Measurements from ENCODE around the gene KRTAP9-1.

Gene KRTAP9-1

DNA sequence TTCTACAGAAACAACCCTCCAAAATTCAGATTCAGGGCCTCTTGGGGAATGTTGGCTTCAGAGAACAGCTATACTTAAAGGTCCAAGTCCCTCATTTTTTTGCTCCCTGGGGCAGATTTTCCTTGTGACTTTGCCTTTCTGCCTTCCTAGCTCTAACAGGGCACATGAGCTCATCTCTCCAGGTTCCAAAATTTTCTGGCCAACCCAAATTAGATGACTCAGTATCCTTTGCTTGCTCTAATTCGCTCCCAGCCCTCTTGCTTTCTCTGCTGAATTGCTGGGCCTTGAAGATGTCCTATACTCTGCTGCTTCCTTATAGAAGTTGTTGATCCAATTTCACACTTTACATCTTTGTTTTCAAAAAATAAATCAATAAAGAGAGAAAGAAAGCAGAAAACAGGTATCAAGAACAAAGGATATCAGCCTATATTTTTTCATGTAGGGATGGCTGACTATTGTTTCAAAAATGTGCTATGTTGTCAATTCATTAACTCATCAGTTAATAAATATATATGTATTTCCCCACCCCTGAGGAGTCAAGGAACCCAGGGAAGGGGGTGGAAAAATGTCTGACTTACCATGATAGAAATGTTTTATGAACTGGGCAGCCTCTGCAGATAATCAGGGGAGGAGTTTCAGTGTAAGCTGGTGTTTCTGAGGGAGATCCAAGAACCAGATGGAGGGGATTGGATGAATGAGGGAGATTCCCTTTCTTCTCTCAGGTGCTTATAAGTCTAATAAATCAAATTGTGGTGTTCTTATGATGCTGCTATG lies 10.7 kb upstream of the KRTAP9-1 start:
- Histone ChIP-seq H3K4me2 (ENCODE audit: low read length) (no peak overlapping the region), H3K27me3 (ENCODE audit: control insufficient read depth, insufficient read depth, low read length) (no peaks in the 10 kb centered on the region), H3K79me2 (no peaks in the 10 kb centered on the region), H3K4me3 (ENCODE audit: low read depth, low read length) (no peak overlapping the region), H3K36me3 (ENCODE audit: control insufficient read depth, insufficient read depth, low read length) (no peaks in the 10 kb centered on the region), H2AFZ (no peak overlapping the region), H3K4me1 (no peaks in the 10 kb centered on the region), H3K9me3 (ENCODE audit: control insufficient read depth, low read length) (no peaks in the 10 kb centered on the region), H3K9ac (no peak overlapping the region), H3K27ac (no peak overlapping the region)
- TF ChIP-seq, protein P1, sequence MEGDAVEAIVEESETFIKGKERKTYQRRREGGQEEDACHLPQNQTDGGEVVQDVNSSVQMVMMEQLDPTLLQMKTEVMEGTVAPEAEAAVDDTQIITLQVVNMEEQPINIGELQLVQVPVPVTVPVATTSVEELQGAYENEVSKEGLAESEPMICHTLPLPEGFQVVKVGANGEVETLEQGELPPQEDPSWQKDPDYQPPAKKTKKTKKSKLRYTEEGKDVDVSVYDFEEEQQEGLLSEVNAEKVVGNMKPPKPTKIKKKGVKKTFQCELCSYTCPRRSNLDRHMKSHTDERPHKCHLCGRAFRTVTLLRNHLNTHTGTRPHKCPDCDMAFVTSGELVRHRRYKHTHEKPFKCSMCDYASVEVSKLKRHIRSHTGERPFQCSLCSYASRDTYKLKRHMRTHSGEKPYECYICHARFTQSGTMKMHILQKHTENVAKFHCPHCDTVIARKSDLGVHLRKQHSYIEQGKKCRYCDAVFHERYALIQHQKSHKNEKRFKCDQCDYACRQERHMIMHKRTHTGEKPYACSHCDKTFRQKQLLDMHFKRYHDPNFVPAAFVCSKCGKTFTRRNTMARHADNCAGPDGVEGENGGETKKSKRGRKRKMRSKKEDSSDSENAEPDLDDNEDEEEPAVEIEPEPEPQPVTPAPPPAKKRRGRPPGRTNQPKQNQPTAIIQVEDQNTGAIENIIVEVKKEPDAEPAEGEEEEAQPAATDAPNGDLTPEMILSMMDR (IDR thresholded peaks at IDR 0.05) = no peak

DNA sequence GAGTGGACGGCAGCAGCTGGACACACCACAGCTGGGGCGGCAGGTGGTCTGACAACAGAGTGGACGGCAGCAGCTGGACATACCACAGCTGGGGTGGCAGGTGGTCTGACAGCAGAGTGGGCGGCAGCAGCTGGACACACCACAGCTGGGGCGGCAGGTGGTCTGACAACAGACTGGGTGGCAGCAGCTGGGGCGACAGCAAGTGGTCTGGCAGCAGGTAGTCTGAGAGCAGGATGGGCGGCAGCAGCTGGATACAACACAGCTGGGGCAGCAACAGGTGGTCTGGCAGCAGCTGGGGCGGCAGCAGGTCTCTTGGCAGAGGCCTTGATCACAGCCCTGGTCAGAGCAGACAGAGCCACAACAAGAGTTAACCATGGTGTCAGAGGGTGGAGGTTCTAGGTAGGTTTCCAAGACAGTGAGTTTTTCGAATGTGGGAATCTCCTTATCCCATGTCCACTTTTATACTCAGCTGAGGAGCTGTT lies 5.2 kb upstream of the KRTAP9-1 start, which contains the start of gene KRTAP4-1:
KRTAP4-1 (minus strand) TSS at position 432 of the 482 bp plus-strand sequence; CDS start at position 375, 57 bp downstream.
- Histone ChIP-seq H3K9ac (no peak within 1 kb of the TSS), H3K27me3 (ENCODE audit: control insufficient read depth, insufficient read depth, low read length) (no peaks in the 10 kb centered on the region), H3K9me3 (ENCODE audit: control insufficient read depth, low read length) (no peaks in the 10 kb centered on the region), H3K36me3 (ENCODE audit: control insufficient read depth, insufficient read depth, low read length) (no peaks in the 10 kb centered on the region), H3K4me3 (ENCODE audit: low read depth, low read length) (no peak within 1 kb of the TSS), H3K79me2 (no peaks in the 10 kb centered on the region), H2AFZ (no peak within 1 kb of the TSS), H3K4me1 (no peaks in the 10 kb centered on the region), H3K27ac (no peak within 1 kb of the TSS), H3K4me2 (ENCODE audit: low read length) (no peak within 1 kb of the TSS)
- TF ChIP-seq, protein P1 (IDR thresholded peaks at IDR 0.05) = no peak

DNA sequence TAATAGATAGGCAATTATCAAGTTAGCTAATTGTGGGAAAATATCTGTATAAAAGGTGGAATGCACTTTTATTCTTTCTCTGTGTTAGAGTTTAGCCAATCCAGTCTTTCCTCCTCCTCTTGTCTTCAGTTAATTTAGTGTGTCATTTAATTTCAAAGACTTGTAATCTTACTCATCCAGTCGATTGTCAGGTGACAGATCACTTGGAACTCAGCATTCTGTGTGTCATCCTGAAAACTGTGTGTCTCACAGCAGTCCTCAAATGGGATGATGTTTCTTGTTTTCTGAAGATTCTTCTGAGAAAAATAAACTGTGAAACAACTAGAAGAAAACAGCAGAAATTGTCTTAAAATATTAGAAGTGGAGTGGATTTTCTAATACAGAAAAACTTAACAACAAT lies 4.7 kb upstream of the KRTAP9-1 start:
- Histone ChIP-seq H3K27ac (no peak overlapping the region), H3K4me1 (no peaks in the 10 kb centered on the region), H3K9ac (no peak overlapping the region), H3K79me2 (no peaks in the 10 kb centered on the region), H3K4me2 (ENCODE audit: low read length) (no peak overlapping the region), H3K4me3 (ENCODE audit: low read depth, low read length) (no peak overlapping the region), H3K27me3 (ENCODE audit: control insufficient read depth, insufficient read depth, low read length) (no peaks in the 10 kb centered on the region), H3K36me3 (ENCODE audit: control insufficient read depth, insufficient read depth, low read length) (no peaks in the 10 kb centered on the region), H3K9me3 (ENCODE audit: control insufficient read depth, low read length) (no peaks in the 10 kb centered on the region), H2AFZ (no peak overlapping the region)
- TF ChIP-seq, protein P1 (IDR thresholded peaks at IDR 0.05) = no peak

DNA sequence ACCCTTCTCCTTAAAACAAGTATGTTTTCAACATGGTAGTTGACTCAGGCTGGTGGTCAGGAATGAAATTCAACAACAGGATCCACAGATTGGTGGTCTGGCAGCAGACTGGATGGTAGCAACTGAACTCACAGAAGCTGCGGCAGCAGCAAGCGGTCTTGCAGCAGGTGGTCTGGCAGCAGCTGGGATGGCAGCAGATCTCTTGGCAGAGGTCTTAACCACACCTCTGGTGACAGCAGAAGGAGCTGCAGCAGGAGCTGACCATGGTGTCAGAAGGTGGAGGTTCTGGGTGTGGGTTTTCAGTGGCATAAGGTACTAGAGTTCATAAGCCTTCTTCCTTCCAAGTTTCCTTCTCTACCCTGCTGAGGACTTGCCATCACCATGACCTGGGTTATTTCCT lies 2.8 kb upstream of the KRTAP9-1 start:
- Histone ChIP-seq H3K9ac (no peak overlapping the region), H3K4me2 (ENCODE audit: low read length) (no peak overlapping the region), H3K4me3 (ENCODE audit: low read depth, low read length) (no peak overlapping the region), H3K4me1 (no peaks in the 10 kb centered on the region), H3K27me3 (ENCODE audit: control insufficient read depth, insufficient read depth, low read length) (no peaks in the 10 kb centered on the region), H3K27ac (no peak overlapping the region), H2AFZ (no peak overlapping the region), H3K36me3 (ENCODE audit: control insufficient read depth, insufficient read depth, low read length) (no peaks in the 10 kb centered on the region), H3K9me3 (ENCODE audit: control insufficient read depth, low read length) (no peaks in the 10 kb centered on the region), H3K79me2 (no peaks in the 10 kb centered on the region)
- TF ChIP-seq, protein P1 (IDR thresholded peaks at IDR 0.05) = no peak

DNA sequence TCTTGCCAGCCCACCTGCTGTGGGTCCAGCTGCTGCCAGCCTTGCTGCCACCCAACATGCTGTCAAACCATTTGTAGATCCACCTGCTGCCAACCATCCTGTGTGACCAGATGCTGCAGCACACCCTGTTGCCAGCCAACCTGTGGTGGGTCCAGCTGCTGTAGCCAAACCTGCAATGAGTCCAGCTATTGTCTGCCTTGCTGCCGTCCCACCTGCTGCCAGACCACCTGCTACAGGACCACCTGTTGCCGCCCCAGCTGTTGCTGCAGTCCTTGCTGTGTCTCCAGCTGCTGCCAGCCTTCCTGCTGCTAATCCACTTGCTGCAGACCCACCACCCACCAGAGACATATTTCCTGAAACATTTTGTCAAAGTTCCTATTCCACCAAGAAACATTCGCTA lies 641 bp downstream of the KRTAP9-1 start:
- no peaks in the 10 kb centered on the region for H3K9me3 ChIP-seq (ENCODE audit: control insufficient read depth, low read length)

More for the DNA sequence above, 641 bp downstream of the KRTAP9-1 start:
- Histone ChIP-seq H3K79me2 (no peaks in the 10 kb centered on the region), H3K36me3 (ENCODE audit: control insufficient read depth, insufficient read depth, low read length) (no peaks in the 10 kb centered on the region), H3K27me3 (ENCODE audit: control insufficient read depth, insufficient read depth, low read length) (no peaks in the 10 kb centered on the region), H3K9ac (no peak overlapping the region), H3K4me3 (ENCODE audit: low read depth, low read length) (no peak overlapping the region), H3K27ac (no peak overlapping the region), H3K4me1 (no peaks in the 10 kb centered on the region), H2AFZ (no peak overlapping the region), H3K4me2 (ENCODE audit: low read length) (no peak overlapping the region)
- TF ChIP-seq, protein P1 (IDR thresholded peaks at IDR 0.05) = no peak
